Occipital lobe (tissue), 2 donors: ENCODE measurements around the gene JAK1. TPM values are rescaled to one million over a fixed set of nuclear protein-coding genes. Genes with fewer than 3 reads are reported as not detected.
"Not testable (repeated sequence)": the region's sequence is repeated elsewhere in the genome, so short reads cannot be mapped to it uniquely, and the experiment has no call there.

Experiments used
- DNase-seq: peaks from one replicate; lab custom pipeline; 2025; lab: John Stamatoyannopoulos, UW
- total RNA-seq: library from RNA; depleted of rRNA; stranded (reverse); fragments of >200 nt; gene quantifications from one replicate; pipeline ENCODE4 v1.2.3, GENCODE V29; 2014

JAK1 gene
- 56.0 TPM for total RNA-seq

- DNase-seq: peak; percentile 82
These were observed at the start of gene JAK1 for GRCh38 chr1:64966158-64966971. Gene JAK1, minus strand, starts transcription at chr1:64966549. Its CDS starts 80,285 bp downstream, at chr1:64886264.

- no peak for DNase-seq
These were observed 48.0 kb upstream of the JAK1 start for GRCh38 chr1:65014321-65014720.

- DNase-seq: no peak
These were observed 45.6 kb upstream of the JAK1 start for GRCh38 chr1:65011983-65012382.

GRCh38 chr1:65009724-65010420 lies 43.5 kb upstream of the JAK1 start:
- no peak for DNase-seq

- DNase-seq: no peak
These were observed 42.8 kb upstream of the JAK1 start for GRCh38 chr1:65009176-65009575.

- no peak for DNase-seq
These were observed 40.5 kb upstream of the JAK1 start for GRCh38 chr1:65006806-65007205.

- no peak for DNase-seq
These were observed 36.9 kb upstream of the JAK1 start for GRCh38 chr1:65003316-65003664.

GRCh38 chr1:65002508-65003315 lies 36.4 kb upstream of the JAK1 start:
- peak; percentile 75 for DNase-seq

GRCh38 chr1:65002156-65002507 lies 35.8 kb upstream of the JAK1 start:
- no peak for DNase-seq

GRCh38 chr1:65001231-65001792 lies 35.0 kb upstream of the JAK1 start:
- no peak for DNase-seq

GRCh38 chr1:64998425-64998948 lies 32.1 kb upstream of the JAK1 start:
- not testable (repeated sequence) for DNase-seq

GRCh38 chr1:64996541-64997257 lies 30.4 kb upstream of the JAK1 start:
- no peak for DNase-seq

- no peak for DNase-seq
These were observed 29.0 kb upstream of the JAK1 start for GRCh38 chr1:64995316-64995715.

GRCh38 chr1:64986903-64987871 lies 20.8 kb upstream of the JAK1 start:
- no peak for DNase-seq

GRCh38 chr1:64984737-64985136 lies 18.4 kb upstream of the JAK1 start:
- DNase-seq: no peak

GRCh38 chr1:64984106-64984505 lies 17.8 kb upstream of the JAK1 start:
- no peak for DNase-seq

GRCh38 chr1:64983110-64983509 lies 16.8 kb upstream of the JAK1 start:
- DNase-seq: no peak

GRCh38 chr1:64981601-64982533 lies 15.5 kb upstream of the JAK1 start:
- no peak for DNase-seq
